Measurements from ENCODE around the gene CACNA1C.

GRCh38 chr12:2578772-2579171 lies 526.0 kb downstream of the CACNA1C start:
- no peak for TF ChIP-seq CTCF (IDR thresholded peaks at IDR 0.05; ENCODE audit: borderline replicate concordance, extremely low read depth, low read length, poor library complexity, severe bottlenecking)
- TF ChIP-seq EZH2 (IDR thresholded peaks at IDR 0.05; ENCODE audit: borderline replicate concordance, low read depth, low read length, severe bottlenecking): no peak

Data from DND-41 (cell line).